B cell (primary cell): ENCODE results near the gene CHKB. TPM values are rescaled to one million over a fixed set of nuclear protein-coding genes. Genes with fewer than 3 reads are reported as not detected.

Experiments
- ATAC-seq: fragments of 200-7000 bp; cut with Tn5 transposase; one replicate; pipeline ENCODE4 v1.10.0; 2021; ENCODE audit warnings: low read depth, mild to moderate bottlenecking, moderate number of reproducible peaks, moderate library complexity
- CTCF ChIA-PET: fragments of 350-600 bp; sonication (Branson Sonifier 250); formaldehyde crosslinking; loops from one replicate; lab custom pipeline; 2021; ENCODE audit warnings: antibody characterized with exemption, inconsistent platforms; lab: Charles Lee
- POLR2A ChIA-PET: fragments of 350-600 bp; sonication (Branson Sonifier 250); formaldehyde crosslinking; loops from one replicate; lab custom pipeline; 2021; ENCODE audit warnings: antibody characterized with exemption; lab: Charles Lee
- DNase-seq: peaks from one replicate; pipeline ENCODE4 v3.0.0; 2013
- H2AFZ ChIP-seq: 2 replicates; pipeline ENCODE4 v1.6.1; 2012; ENCODE audit warnings: mild to moderate bottlenecking, low read depth, low read length; ENCODE audit not compliant: insufficient read depth, poor library complexity, severe bottlenecking
- H3K27ac ChIP-seq, 2 donors: 1 replicate in 1 of 2; 2 replicates in 1 of 2; pipeline ENCODE4 v1.5.1; 2012 to 2013; ENCODE audit warnings: low read length in 2 of 2, mild to moderate bottlenecking in 2 of 2, moderate library complexity in 1 of 2
- H3K27me3 ChIP-seq, 4 experiments: fragments of 200-600 bp in 1 of 4; sonication (generic) in 1 of 4; replicated peaks in 1 of 4; 1 replicate in 2 of 4; 2 replicates in 2 of 4; pipeline versions ENCODE4 v1.6.1 to v1.7.0; 2013 to 2016; ENCODE audit warnings: low read length in 3 of 4, mild to moderate bottlenecking in 2 of 4, mixed read lengths in 1 of 4, moderate library complexity in 1 of 4; ENCODE audit not compliant: insufficient read depth in 4 of 4, control insufficient read depth in 3 of 4; ENCODE audit errors: control extremely low read depth in 1 of 4
- H3K36me3 ChIP-seq, 2 experiments: replicated peaks in 1 of 2; 1 replicate in 1 of 2; 2 replicates in 1 of 2; pipeline versions ENCODE4 v1.6.1 to v1.7.1; 2013; ENCODE audit warnings: low read length in 1 of 2; ENCODE audit not compliant: insufficient read depth in 2 of 2, control insufficient read depth in 1 of 2; ENCODE audit errors: control extremely low read depth in 1 of 2, extremely low read depth in 1 of 2
- H3K4me1 ChIP-seq, 2 donors: fragments of 200-600 bp in 1 of 2; sonication (generic) in 1 of 2; 1 replicate in 1 of 2; 2 replicates in 1 of 2; pipeline versions ENCODE4 v1.5.1 to v1.6.1; 2013 to 2017; ENCODE audit warnings: low read length in 2 of 2; ENCODE audit not compliant: control insufficient read depth in 2 of 2, insufficient read depth in 2 of 2
- H3K4me2 ChIP-seq: replicated peaks from 2 replicates; pipeline ENCODE3; 2012; ENCODE audit warnings: mild to moderate bottlenecking, low read depth, low read length; ENCODE audit not compliant: poor library complexity, severe bottlenecking
- H3K4me3 ChIP-seq, 5 experiments: fragments of 200-600 bp in 1 of 5; sonication (generic) in 1 of 5; 1 replicate in 3 of 5; 2 replicates in 2 of 5; pipeline versions ENCODE4 v1.5.1 to v1.7.0; 2011 to 2016; ENCODE audit warnings: low read length in 4 of 5, mild to moderate bottlenecking in 4 of 5, low read depth in 2 of 5, control low read depth in 1 of 5, moderate library complexity in 1 of 5; ENCODE audit not compliant: insufficient read depth in 1 of 5; ENCODE audit errors: control extremely low read depth in 1 of 5, extremely low read depth in 1 of 5
- H3K79me2 ChIP-seq: fragments of 200-600 bp; sonication (generic); one replicate; pipeline ENCODE4 v1.6.0; 2016; ENCODE audit warnings: low read length; ENCODE audit not compliant: control insufficient read depth, insufficient read depth
- H3K9ac ChIP-seq: fragments of 200-600 bp; sonication (generic); 2 replicates; pipeline ENCODE4 v1.6.1; 2017; ENCODE audit warnings: mild to moderate bottlenecking, low read length, moderate library complexity
- H3K9me3 ChIP-seq, 3 donors: one replicate each; pipeline versions ENCODE4 v1.6.1 to v1.7.1; 2013; ENCODE audit warnings: low read length in 2 of 3; ENCODE audit not compliant: control insufficient read depth in 2 of 3, insufficient read depth in 1 of 3; ENCODE audit errors: control extremely low read depth in 1 of 3
- H4K20me1 ChIP-seq: 2 replicates; pipeline ENCODE4 v1.6.0; 2012; ENCODE audit warnings: mild to moderate bottlenecking, low read length; ENCODE audit not compliant: insufficient read depth, control insufficient read depth, poor library complexity, severe bottlenecking
- H3K27ac Mint-ChIP-seq: one replicate; pipeline ENCODE4 v1.8.0; 2021; ENCODE audit warnings: mixed read lengths
- H3K27me3 Mint-ChIP-seq: one replicate; pipeline ENCODE4 v1.8.0; 2021; ENCODE audit warnings: mixed read lengths
- H3K4me1 Mint-ChIP-seq: one replicate; pipeline ENCODE4 v1.8.0; 2021; ENCODE audit warnings: mixed read lengths
- H3K4me3 Mint-ChIP-seq: one replicate; pipeline ENCODE4 v1.8.0; 2021; ENCODE audit warnings: mixed read lengths
- H3K9me3 Mint-ChIP-seq: one replicate; pipeline ENCODE4 v1.8.0; 2022; ENCODE audit warnings: mixed read lengths; ENCODE audit not compliant: insufficient read depth
- CTCF ChIP-seq: fragments of 200-600 bp; IDR thresholded peaks from one replicate; pipeline ENCODE4 v1.8.0; 2022; ENCODE audit warnings: antibody characterized with exemption, mild to moderate bottlenecking
- EZH2 ChIP-seq: IDR thresholded peaks from 2 replicates; pipeline ENCODE4 v1.6.1; 2012; ENCODE audit warnings: borderline replicate concordance, low read depth, mild to moderate bottlenecking, moderate library complexity, low read length; ENCODE audit not compliant: insufficient read depth, poor library complexity, severe bottlenecking
- WGBS: methylation state at CpG from one replicate; pipeline ENCODE4 v1.1.5; 2013; ENCODE audit warnings: missing lambda C conversion rate; ENCODE audit not compliant: insufficient coverage; 5-methylcytosine and 5-hydroxymethylcytosine counted together
- intact Hi-C: fragments of 100-400 bp; cut with micrococcal nuclease; formaldehyde crosslinking; loops from one replicate; pipeline ENCODE4 v1.10.0; 2022
- polyA plus RNA-seq: library from polyadenylated mRNA; depleted of rRNA; stranded (reverse); fragments of >200 nt; gene quantifications from 2 replicates; pipeline ENCODE4 v1.2.3, GENCODE V29; 2012
- total RNA-seq, 2 donors: library from RNA; stranded (reverse); fragments of 120-200 nt in 1 of 2; gene quantifications; 1 replicate in 1 of 2; 2 replicates in 1 of 2; pipeline versions ENCODE4 v1.2.3 to v1.2.4, GENCODE V29; 2013 to 2022

Gene CHKB
- total and polyA plus RNA-seq, 2 donors (not counting 1 experiment from before 2014, with no cell fraction given): 238 to 309 TPM

DNA sequence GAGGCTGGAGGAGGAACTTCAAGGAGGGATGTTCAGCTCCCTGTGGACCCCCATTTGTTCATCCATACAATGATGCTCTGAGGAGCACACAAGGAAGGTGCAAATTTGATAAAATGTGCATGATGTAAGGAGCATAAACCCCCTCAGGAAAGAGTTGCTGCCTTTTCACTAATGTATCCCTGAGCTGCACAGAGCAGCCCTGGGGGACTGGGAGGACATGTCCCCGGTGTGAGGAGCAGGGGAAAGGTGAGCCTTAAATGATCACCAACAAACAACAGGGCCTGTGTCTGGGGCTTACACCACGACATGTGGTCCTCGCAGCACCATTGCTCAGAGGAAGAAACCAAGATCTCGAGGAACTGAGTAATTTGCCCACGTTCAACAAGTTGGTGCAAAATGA lies 14.4 kb upstream of the CHKB start:
- no peaks in the 10 kb centered on the region for H4K20me1 ChIP-seq
- H3K4me3 ChIP-seq: no peak overlapping the region
- H3K36me3 ChIP-seq: no peaks in the 10 kb centered on the region
- WGBS: 95% methylated on average over 4 of the region's 5 CpGs
- no peak overlapping the region for H2AFZ ChIP-seq
- no peak overlapping the region for H3K9ac ChIP-seq
- CTCF ChIA-PET: no interaction called here
- no peak overlapping the region for H3K27ac ChIP-seq
- H3K4me2 ChIP-seq: no peak overlapping the region
- Mint-ChIP-seq H3K27ac (no peak overlapping the region), H3K4me3 (no peak overlapping the region), H3K4me1 (peaks cover 10% of the 10 kb centered on the region), H3K9me3 (no peaks in the 10 kb centered on the region), H3K27me3 (peaks cover 17% of the 10 kb centered on the region)
- H3K9me3 ChIP-seq: peaks cover 0 to 10% (median 0%) of the 10 kb centered on the region in 3 donors
- intact Hi-C loops: no loop called here
- ATAC-seq (no peak), DNase-seq (no peak)
- POLR2A ChIA-PET: no interaction called here
- TF ChIP-seq CTCF (no peak), EZH2 (no peak)
- H3K4me1 ChIP-seq: peaks cover 6 to 7% of the 10 kb centered on the region in 2 donors
- H3K79me2 ChIP-seq: no peaks in the 10 kb centered on the region
- H3K27me3 ChIP-seq: peaks cover 0 to 34% (median 14%) of the 10 kb centered on the region in 4 experiments

DNA sequence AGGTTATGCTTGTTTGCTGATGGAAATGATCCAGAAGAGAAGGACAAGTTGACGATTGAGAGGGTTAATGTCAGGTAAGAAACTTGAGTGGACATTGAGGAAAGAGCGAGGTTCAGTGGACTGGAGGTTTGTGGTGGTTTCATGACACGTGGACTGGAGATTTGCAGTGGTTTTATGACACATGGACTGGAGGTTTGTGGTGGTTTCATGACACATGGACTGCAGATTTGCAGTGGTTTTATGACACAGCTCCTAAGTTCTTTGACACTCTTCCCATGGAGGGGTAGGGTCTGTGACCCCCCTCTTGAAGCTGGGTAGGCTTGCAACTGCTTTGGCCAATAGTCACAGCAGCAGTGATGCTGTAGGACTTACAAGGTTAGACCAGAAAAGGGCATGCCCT lies 12.5 kb upstream of the CHKB start:
- TF ChIP-seq EZH2 (no peak), CTCF (no peak)
- H3K9me3 Mint-ChIP-seq: no peaks in the 10 kb centered on the region
- H3K27ac Mint-ChIP-seq: no peak overlapping the region
- ATAC-seq (no peak), DNase-seq (no peak)
- H3K4me2 ChIP-seq: no peak overlapping the region
- H3K27me3 ChIP-seq: peaks cover 0 to 21% (median 11%) of the 10 kb centered on the region in 4 experiments
- ChIA-PET CTCF (no interaction called here), POLR2A (no interaction called here)
- H3K4me3 Mint-ChIP-seq: no peak overlapping the region
- no peak overlapping the region for H3K27ac ChIP-seq
- peaks cover 4 to 6% of the 10 kb centered on the region in 2 donors for H3K4me1 ChIP-seq
- no peaks in the 10 kb centered on the region for H4K20me1 ChIP-seq
- no peaks in the 10 kb centered on the region for H3K36me3 ChIP-seq
- H3K4me3 ChIP-seq: no peak overlapping the region
- WGBS: 83% methylated on average over 3 of the region's 3 CpGs
- H3K9ac ChIP-seq: no peak overlapping the region
- no peaks in the 10 kb centered on the region for H3K79me2 ChIP-seq
- H3K4me1 Mint-ChIP-seq: peaks cover 4% of the 10 kb centered on the region
- H2AFZ ChIP-seq: no peak overlapping the region
- peaks cover 0 to 10% (median 0%) of the 10 kb centered on the region in 3 donors for H3K9me3 ChIP-seq
- intact Hi-C loops: no loop called here
- peaks cover 11% of the 10 kb centered on the region for H3K27me3 Mint-ChIP-seq
